ENCODE measurements around the gene DUT. TPM values are rescaled to one million over a fixed set of nuclear protein-coding genes. Genes with fewer than 3 reads are reported as not detected.

DUT gene
- total and polyA plus RNA-seq, 2 of the 8 experiments (the other 6 are each of a cell fraction or from before 2014, with no cell fraction given) = 71.5 to 246 TPM

DNA sequence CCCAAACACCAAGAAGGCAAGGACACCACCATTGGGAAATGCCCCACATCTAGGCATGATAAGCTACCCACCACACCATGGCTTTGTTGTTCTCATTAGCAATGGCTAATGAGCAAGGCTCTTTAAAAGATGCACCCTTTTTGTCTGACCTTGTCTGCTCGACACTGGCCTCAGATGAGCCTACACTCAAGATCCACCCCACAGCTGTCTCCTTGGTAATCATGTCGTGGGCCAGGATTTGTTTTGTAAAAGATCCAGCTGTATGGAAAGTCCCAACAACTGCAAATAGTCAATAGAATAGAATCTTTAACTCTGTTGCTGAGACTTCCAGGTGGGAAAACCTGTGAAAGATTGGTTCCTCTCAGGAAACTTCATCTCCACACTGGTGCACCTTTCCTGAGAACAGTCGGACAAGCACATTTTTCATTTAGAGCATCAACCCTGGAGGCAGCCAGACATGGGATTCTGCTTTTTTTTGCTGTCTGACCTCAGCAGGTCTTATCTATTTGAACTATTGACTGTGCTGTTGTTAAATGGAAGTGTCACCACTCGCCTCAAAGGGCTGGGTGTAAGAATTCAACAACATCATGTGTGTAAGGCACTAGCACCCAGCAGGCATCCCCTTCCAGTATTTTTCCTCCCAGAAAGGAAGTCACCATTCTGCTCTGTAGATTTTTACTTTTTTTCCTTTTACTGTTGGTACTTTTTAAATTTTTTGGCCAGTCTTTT, 35.5 kb downstream of the DUT start:
- CTCF ChIA-PET (ENCODE audit: partially characterized antibody) = interaction anchor here (1.0 to 1.9 kb wide), 3 partner anchors 9 to 141 kb away, joined by 3 to 5 read pairs (median 4); no protein-coding TSS in a partner anchor
- no peak overlapping the region for H3K18ac ChIP-seq (ENCODE audit: extremely low read depth, low read length)
- no peak overlapping the region for H2AFZ ChIP-seq (ENCODE audit: low read length)
- no peak overlapping the region for H3K9ac ChIP-seq (replicated peaks in 1 of 4; ENCODE audit: extremely low read depth in 1 of 4, low read depth in 3 of 4, low read length in 3 of 4)
- no peak overlapping the region for H2BK120ac ChIP-seq (replicated peaks; ENCODE audit: low read depth, low read length)
- H2BK20ac ChIP-seq (ENCODE audit: low read length) = no peak overlapping the region
- H3K9me3 ChIP-seq (ENCODE audit: insufficient read depth in 2 of 2, low read depth in 1 of 2, low read length in 1 of 2) = no peaks in the 10 kb centered on the region
- H2AK5ac ChIP-seq (ENCODE audit: low read depth, low read length) = no peak overlapping the region
- H3K4me1 ChIP-seq (replicated peaks in 1 of 4; ENCODE audit: control insufficient read depth in 3 of 4, insufficient read depth in 4 of 4, low read length in 3 of 4) = no peaks in the 10 kb centered on the region
- H3K4me3 ChIP-seq (ENCODE audit: extremely low read depth in 1 of 4, insufficient read depth in 2 of 4, low read depth in 3 of 4, low read length in 4 of 4) = no peak overlapping the region
- no peaks in the 10 kb centered on the region for H3K36me3 ChIP-seq (ENCODE audit: control insufficient read depth in 2 of 4, insufficient read depth in 4 of 4, low read length in 3 of 4)
- H3K14ac ChIP-seq (ENCODE audit: insufficient read length) = no peak overlapping the region
- no peak overlapping the region for H4K5ac ChIP-seq (ENCODE audit: insufficient read length, low read depth, low read length)
- FAIRE-seq (no peak), DNase-seq (ENCODE audit: low read depth in 1 of 2, low spot score in 2 of 2) (no peak)
- no peak overlapping the region for H3K56ac ChIP-seq (replicated peaks; ENCODE audit: insufficient read length, low read depth, low read length)
- H3K79me1 ChIP-seq (ENCODE audit: low read depth, low read length) = no peaks in the 10 kb centered on the region
- no peak overlapping the region for H3K27ac ChIP-seq (ENCODE audit: low read depth, low read length)
- H3K23ac ChIP-seq (ENCODE audit: insufficient read length) = no peak overlapping the region
- H4K20me1 ChIP-seq (replicated peaks in 1 of 2; ENCODE audit: control insufficient read depth in 1 of 2, insufficient read depth in 2 of 2, low read length in 2 of 2) = no peaks in the 10 kb centered on the region
- 89% methylated on average over 4 of the region's 4 CpGs; no CpG with 5 or more reads in 1 of the 2 experiments for WGBS, 2 experiments (ENCODE audit: extremely low coverage in 1 of 2, insufficient coverage in 1 of 2, insufficient read length in 1 of 2, insufficient replicate concordance in 2 of 2, low coverage in 1 of 2, low lambda C conversion rate in 2 of 2, missing lambda C conversion rate in 1 of 2)
- no peak overlapping the region for H2BK15ac ChIP-seq (ENCODE audit: low read length)
- H4K91ac ChIP-seq (replicated peaks; ENCODE audit: insufficient read length, low read length) = no peak overlapping the region
- no peak overlapping the region for H2BK12ac ChIP-seq (ENCODE audit: low read depth, low read length)
- POLR2A ChIA-PET (ENCODE audit: partially characterized antibody) = no interaction called here
- no peaks in the 10 kb centered on the region for H3K79me2 ChIP-seq (ENCODE audit: control insufficient read depth in 1 of 2, insufficient read depth in 2 of 2, low read length in 2 of 2)
- H3K23me2 ChIP-seq (ENCODE audit: low read depth, low read length) = no peaks in the 10 kb centered on the region
- H3K4ac ChIP-seq (replicated peaks; ENCODE audit: insufficient read length, low read depth, low read length) = no peak overlapping the region
- no peak overlapping the region for H2BK5ac ChIP-seq (ENCODE audit: low read depth, low read length)
- H3K27me3 ChIP-seq (replicated peaks in 1 of 4; ENCODE audit: control insufficient read depth in 3 of 4, extremely low read depth in 1 of 4, insufficient read depth in 3 of 4, low read length in 3 of 4) = no peaks in the 10 kb centered on the region
- no peak overlapping the region for H4K8ac ChIP-seq (ENCODE audit: extremely low read depth, insufficient read depth, low read length)
- no peak overlapping the region for H3K4me2 ChIP-seq (ENCODE audit: insufficient read depth in 1 of 2, low read depth in 2 of 2, low read length in 2 of 2)
- TF ChIP-seq BACH1 (IDR thresholded peaks at IDR 0.05; ENCODE audit: low read length) = no peak
- TF ChIP-seq, protein P1, sequence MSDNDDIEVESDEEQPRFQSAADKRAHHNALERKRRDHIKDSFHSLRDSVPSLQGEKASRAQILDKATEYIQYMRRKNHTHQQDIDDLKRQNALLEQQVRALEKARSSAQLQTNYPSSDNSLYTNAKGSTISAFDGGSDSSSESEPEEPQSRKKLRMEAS (IDR thresholded peaks at IDR 0.05) = no peak
- TF ChIP-seq KDM4A (IDR thresholded peaks at IDR 0.05; ENCODE audit: low read depth, low read length, severe bottlenecking) = no peak
- TF ChIP-seq, protein P2, sequence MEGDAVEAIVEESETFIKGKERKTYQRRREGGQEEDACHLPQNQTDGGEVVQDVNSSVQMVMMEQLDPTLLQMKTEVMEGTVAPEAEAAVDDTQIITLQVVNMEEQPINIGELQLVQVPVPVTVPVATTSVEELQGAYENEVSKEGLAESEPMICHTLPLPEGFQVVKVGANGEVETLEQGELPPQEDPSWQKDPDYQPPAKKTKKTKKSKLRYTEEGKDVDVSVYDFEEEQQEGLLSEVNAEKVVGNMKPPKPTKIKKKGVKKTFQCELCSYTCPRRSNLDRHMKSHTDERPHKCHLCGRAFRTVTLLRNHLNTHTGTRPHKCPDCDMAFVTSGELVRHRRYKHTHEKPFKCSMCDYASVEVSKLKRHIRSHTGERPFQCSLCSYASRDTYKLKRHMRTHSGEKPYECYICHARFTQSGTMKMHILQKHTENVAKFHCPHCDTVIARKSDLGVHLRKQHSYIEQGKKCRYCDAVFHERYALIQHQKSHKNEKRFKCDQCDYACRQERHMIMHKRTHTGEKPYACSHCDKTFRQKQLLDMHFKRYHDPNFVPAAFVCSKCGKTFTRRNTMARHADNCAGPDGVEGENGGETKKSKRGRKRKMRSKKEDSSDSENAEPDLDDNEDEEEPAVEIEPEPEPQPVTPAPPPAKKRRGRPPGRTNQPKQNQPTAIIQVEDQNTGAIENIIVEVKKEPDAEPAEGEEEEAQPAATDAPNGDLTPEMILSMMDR (IDR thresholded peaks at IDR 0.05; ENCODE audit: control extremely low read depth in 1 of 3, insufficient read depth in 1 of 3, low read depth in 1 of 3, low read length in 3 of 3) = no peak
- no peak for TF ChIP-seq RAD21 (IDR thresholded peaks at IDR 0.05 in 1 of 2, conservative IDR thresholded peaks at IDR 0.05 in 1 of 2; ENCODE audit: low read depth in 2 of 2, low read length in 2 of 2)
- TF ChIP-seq, protein P3, sequence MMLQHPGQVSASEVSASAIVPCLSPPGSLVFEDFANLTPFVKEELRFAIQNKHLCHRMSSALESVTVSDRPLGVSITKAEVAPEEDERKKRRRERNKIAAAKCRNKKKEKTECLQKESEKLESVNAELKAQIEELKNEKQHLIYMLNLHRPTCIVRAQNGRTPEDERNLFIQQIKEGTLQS (IDR thresholded peaks at IDR 0.05; ENCODE audit: insufficient read depth, low read depth, low read length) = no peak
- TF ChIP-seq SAP30 (IDR thresholded peaks at IDR 0.05; ENCODE audit: insufficient read depth, insufficient replicate concordance, low read length) = no peak
- no peak for TF ChIP-seq CTBP2 (IDR thresholded peaks at IDR 0.05; ENCODE audit: borderline replicate concordance, insufficient read depth, insufficient read length, low read length)

Measured in H1 (cell line).